HCT116 (cell line): ENCODE data around the gene MIER3. TPM values are rescaled to one million over a fixed set of nuclear protein-coding genes. Genes with fewer than 3 reads are reported as not detected.

ENCODE experiments used
- ATAC-seq: fragments of 200-7000 bp; cut with Tn5 transposase; 2 replicates; pipeline ENCODE4 v1.9.1; 2020; ENCODE audit warnings: mild to moderate bottlenecking, moderate library complexity
- BruUV-seq: library from RNA; stranded (reverse); fragments of 400-500 nt; replicated peaks from 2 replicates; lab custom pipeline; 2021; lab: Mats Ljungman, UMichigan
- CTCF ChIA-PET: fragments of 300-600 bp; sonication (Branson Sonifier 250); formaldehyde crosslinking; loops from one replicate; lab custom pipeline; 2021; ENCODE audit warnings: antibody characterized with exemption; lab: Charles Lee
- POLR2A ChIA-PET: fragments of 300-600, 350-600 bp; sonication (Branson Sonifier 250); formaldehyde crosslinking; loops from one replicate; lab custom pipeline; 2021; ENCODE audit warnings: antibody characterized with exemption; lab: Charles Lee
- RAD21 ChIA-PET, 2 experiments: fragments of 300-600 bp; sonication (Branson Sonifier 250); formaldehyde crosslinking; loops; one replicate each; lab custom pipeline; 2023; ENCODE audit warnings: low total read pairs in 2 of 2; ENCODE audit not compliant: uncharacterized antibody in 2 of 2, unreplicated experiment in 2 of 2, low non-redundant PET in 1 of 2; lab: Charles Lee
- DNase-seq: peaks from one replicate; pipeline ENCODE4 v3.0.0-alpha.2; 2010; ENCODE audit warnings: low read depth, low spot score
- H2AFZ ChIP-seq: fragments of 200-600 bp; shearing (Covaris generic), sonication (generic); 2 replicates; pipeline ENCODE4 v1.6.1; 2017; ENCODE audit warnings: low read depth, mixed run types, mixed read lengths, antibody characterized with exemption, low read length; ENCODE audit not compliant: poor library complexity, severe bottlenecking
- H3K27ac ChIP-seq: 2 replicates; pipeline ENCODE4 v1.5.1; 2012; ENCODE audit warnings: low read depth, low read length
- H3K27me3 ChIP-seq: fragments of 200-600 bp; sonication (generic); 2 replicates; pipeline ENCODE4 v1.6.1; 2016; ENCODE audit warnings: mixed run types, low read length, mixed read lengths; ENCODE audit not compliant: insufficient read depth
- H3K36me3 ChIP-seq, 2 experiments: fragments of 200-500 bp in 1 of 2; fragments of 200-600 bp in 1 of 2; sonication (Bioruptor generic) in 1 of 2; sonication (generic) in 1 of 2; 2 replicates each; pipeline versions ENCODE4 v1.5.1 to v1.6.1; 2014 to 2016; ENCODE audit warnings: low read length in 2 of 2, inconsistent platforms in 1 of 2, mixed read lengths in 1 of 2, mixed run types in 1 of 2; ENCODE audit not compliant: insufficient read depth in 2 of 2, control insufficient read depth in 1 of 2
- H3K4me1 ChIP-seq, 2 experiments: fragments of 200-600 bp in 1 of 2; sonication (generic) in 1 of 2; 2 replicates each; pipeline versions ENCODE4 v1.5.1 to v1.6.1; 2012 to 2017; ENCODE audit warnings: low read length in 2 of 2, inconsistent platforms in 1 of 2, mild to moderate bottlenecking in 1 of 2, mixed read lengths in 1 of 2, mixed run types in 1 of 2, moderate library complexity in 1 of 2; ENCODE audit not compliant: insufficient read depth in 2 of 2, control insufficient read depth in 1 of 2
- H3K4me2 ChIP-seq: fragments of 200-600 bp; sonication (generic); 2 replicates; pipeline ENCODE4 v1.6.1; 2017; ENCODE audit warnings: mixed run types, low read length, mixed read lengths
- H3K4me3 ChIP-seq, 2 experiments: fragments of 200-600 bp in 1 of 2; sonication (generic) in 1 of 2; replicated peaks in 1 of 2; 2 replicates each; pipeline ENCODE4 v1.5.1; 2011 to 2016; ENCODE audit warnings: low read length in 2 of 2, control low read depth in 1 of 2, low read depth in 1 of 2, mild to moderate bottlenecking in 1 of 2, mixed read lengths in 1 of 2, mixed run types in 1 of 2
- H3K79me2 ChIP-seq: fragments of 200-600 bp; sonication (generic); 2 replicates; pipeline ENCODE4 v1.6.1; 2017; ENCODE audit warnings: mild to moderate bottlenecking, mixed run types, low read length, moderate library complexity, mixed read lengths; ENCODE audit not compliant: insufficient read depth
- H3K9ac ChIP-seq: fragments of 200-600 bp; sonication (generic); 2 replicates; pipeline ENCODE4 v1.6.1; 2016; ENCODE audit warnings: low read length, mixed read lengths
- H3K9me2 ChIP-seq: fragments of 200-600 bp; sonication (generic), shearing (Covaris generic); 2 replicates; pipeline ENCODE4 v1.6.1; 2017; ENCODE audit warnings: mixed run types, mild to moderate bottlenecking, moderate library complexity; ENCODE audit not compliant: insufficient read depth
- H3K9me3 ChIP-seq, 2 experiments: fragments of 200-500 bp in 1 of 2; fragments of 200-600 bp in 1 of 2; sonication (Bioruptor generic) in 1 of 2; sonication (generic) in 1 of 2; 2 replicates each; pipeline ENCODE4 v1.6.1; 2014 to 2017; ENCODE audit warnings: low read length in 2 of 2, mixed read lengths in 2 of 2, inconsistent platforms in 1 of 2, low read depth in 1 of 2, mild to moderate bottlenecking in 1 of 2, mixed run types in 1 of 2, moderate library complexity in 1 of 2; ENCODE audit not compliant: control insufficient read depth in 1 of 2, insufficient read depth in 1 of 2
- H4K20me1 ChIP-seq: fragments of 200-600 bp; sonication (generic), shearing (Covaris generic); 2 replicates; pipeline ENCODE4 v1.6.1; 2017; ENCODE audit warnings: mixed run types, mild to moderate bottlenecking, moderate library complexity; ENCODE audit not compliant: insufficient read depth
- ATF3 ChIP-seq: IDR thresholded peaks from 2 replicates; pipeline ENCODE4 v1.6.1; 2012
- ELF1 ChIP-seq: IDR thresholded peaks from 2 replicates; pipeline ENCODE4 v1.6.1; 2012; ENCODE audit warnings: low read depth, borderline replicate concordance
- EZH2phosphoT487 ChIP-seq: fragments of 200-600 bp; IDR thresholded peaks from 2 replicates; pipeline ENCODE4 v1.6.1; 2018; ENCODE audit warnings: antibody characterized with exemption, borderline replicate concordance
- MAX ChIP-seq: IDR thresholded peaks from 2 replicates; pipeline ENCODE4 v1.6.1; 2012
- POLR2AphosphoS5 ChIP-seq: IDR thresholded peaks from 2 replicates; pipeline ENCODE4 v1.6.1; 2011; ENCODE audit warnings: mild to moderate bottlenecking, low read depth, low read length, moderate library complexity
- RAD21 ChIP-seq: IDR thresholded peaks from 2 replicates; pipeline ENCODE4 v1.6.1; 2012; ENCODE audit warnings: low read depth, mild to moderate bottlenecking
- SRF ChIP-seq: IDR thresholded peaks from 2 replicates; pipeline ENCODE4 v1.6.1; 2012; ENCODE audit warnings: low read depth
- intact Hi-C: fragments of 100-400 bp; cut with micrococcal nuclease; formaldehyde crosslinking; loops from 2 replicates; pipeline ENCODE4 v1.10.0; 2022
- total RNA-seq: library from RNA; stranded (reverse); gene quantifications from one replicate; pipeline ENCODE4 v1.2.1, GENCODE V29; 2021; ENCODE audit not compliant: unreplicated experiment

The MIER3 gene
- total RNA-seq, 1 experiment from 2014 or later = 21.9 TPM

GRCh38 chr5:56917534-56917933, 34.4 kb downstream of the MIER3 start:
- Histone ChIP-seq H4K20me1 (no peaks in the 10 kb centered on the region), H2AFZ (no peak overlapping the region), H3K4me1 (no peaks in the 10 kb centered on the region), H3K4me2 (no peak overlapping the region), H3K9ac (no peak overlapping the region), H3K27ac (no peak overlapping the region), H3K36me3 (peaks cover 1 to 13% of the 10 kb centered on the region in 2 experiments; a peak in 3 of 4 replicates), H3K79me2 (no peaks in the 10 kb centered on the region), H3K4me3 (no peak overlapping the region), H3K9me3 (no peaks in the 10 kb centered on the region), H3K27me3 (no peaks in the 10 kb centered on the region), H3K9me2 (no peaks in the 10 kb centered on the region)
- CTCF ChIA-PET = no interaction called here
- TF ChIP-seq RAD21 (no peak), ELF1 (no peak), POLR2AphosphoS5 (no peak), MAX (no peak), EZH2phosphoT487 (no peak), SRF (no peak), ATF3 (no peak)
- no TSS peak for BruUV-seq
- RAD21 ChIA-PET = no interaction called here
- POLR2A ChIA-PET = interaction anchor here (0.9 kb wide), 1 partner anchor 10 kb away, joined by 3 read pairs; no protein-coding TSS in a partner anchor
- DNase-seq (no peak), ATAC-seq (no peak)
- intact Hi-C loops = no loop called here

- peaks cover 0 to 13% of the 10 kb centered on the region in 2 experiments; a peak in 2 of 4 replicates for H3K4me1 ChIP-seq
- H2AFZ ChIP-seq = no peak overlapping the region
- ChIA-PET CTCF (no interaction called here), RAD21 (no interaction called here), POLR2A (no interaction called here)
- BruUV-seq = no TSS peak
- no peak overlapping the region for H3K4me3 ChIP-seq
- no peaks in the 10 kb centered on the region for H3K9me2 ChIP-seq
- no peak overlapping the region for H3K27ac ChIP-seq
- H3K27me3 ChIP-seq = no peaks in the 10 kb centered on the region
- H3K9me3 ChIP-seq = no peaks in the 10 kb centered on the region
- no peak overlapping the region for H3K9ac ChIP-seq
- DNase-seq (no peak), ATAC-seq (no peak)
- no peaks in the 10 kb centered on the region for H3K79me2 ChIP-seq
- no peak for TF ChIP-seq EZH2phosphoT487
- no peak for TF ChIP-seq POLR2AphosphoS5
- H3K4me2 ChIP-seq = no peak overlapping the region
- H3K36me3 ChIP-seq = no peaks in the 10 kb centered on the region
- no peaks in the 10 kb centered on the region for H4K20me1 ChIP-seq
- intact Hi-C loops = no loop called here
These were observed 37.2 kb downstream of the MIER3 start for GRCh38 chr5:56914678-56915077.
